K562 (cell line): ENCODE data around the gene SPATA16. TPM values are rescaled to one million over a fixed set of nuclear protein-coding genes. Genes with fewer than 3 reads are reported as not detected.

ENCODE experiments used
- CBFA2T2 ChIP-seq: fragments of 450-650 bp; conservative IDR thresholded peaks from 2 replicates; pipeline ENCODE4 v1.6.1; 2017; ENCODE audit warnings: mild to moderate bottlenecking
- CBFB ChIP-seq: sonication (generic); formaldehyde crosslinking; IDR thresholded peaks from 2 replicates; pipeline ENCODE4 v1.4.0; 2020; ENCODE audit warnings: mild to moderate bottlenecking, missing genetic modification reagents
- CEBPZ ChIP-seq: fragments of 150-350 bp; IDR thresholded peaks from 2 replicates; pipeline ENCODE4 v1.6.1; 2014; ENCODE audit warnings: low read depth, mild to moderate bottlenecking, low read length, borderline replicate concordance
- CHD4 ChIP-seq: fragments of 200-600 bp; sonication (generic); IDR thresholded peaks from 3 replicates; pipeline ENCODE4 v1.6.1; 2012; ENCODE audit warnings: low read depth, mild to moderate bottlenecking, mixed read lengths, low read length, inconsistent platforms; ENCODE audit not compliant: insufficient read depth, insufficient replicate concordance, poor library complexity, severe bottlenecking
- DMBX1 ChIP-seq: fragments of 250-450 bp; sonication (Bioruptor Pico); IDR thresholded peaks from 2 replicates; pipeline ENCODE4 v1.8.0; 2022; ENCODE audit warnings: inconsistent platforms, mild to moderate bottlenecking, moderate library complexity, borderline replicate concordance
- GABPA ChIP-seq: fragments of 200-800 bp; sonication (Bioruptor generic); conservative IDR thresholded peaks from 2 replicates; pipeline ENCODE4 v1.6.1; 2016; ENCODE audit warnings: low read depth, missing genetic modification characterization, missing compliant biosample characterization
- GMEB1 ChIP-seq: fragments of 250-450 bp; sonication (Bioruptor Pico); IDR thresholded peaks from 2 replicates; pipeline ENCODE4 v1.4.0; 2020; ENCODE audit warnings: mild to moderate bottlenecking
- GTF2E2 ChIP-seq: fragments of 200-800 bp; sonication (Bioruptor generic); IDR thresholded peaks from 2 replicates; pipeline ENCODE4 v1.6.1; 2016; ENCODE audit warnings: missing genetic modification characterization, missing compliant biosample characterization
- JUND ChIP-seq, 2 experiments: IDR thresholded peaks; 2 replicates in 1 of 2; 3 replicates in 1 of 2; pipeline ENCODE4 v1.6.1; 2011; ENCODE audit warnings: borderline replicate concordance in 2 of 2, low read depth in 2 of 2, low read length in 2 of 2, improper control_type of control experiment in 1 of 2, missing biosample characterization in 1 of 2, missing genetic modification characterization in 1 of 2, missing genetic modification reagents in 1 of 2
- MAFF ChIP-seq: IDR thresholded peaks from 2 replicates; pipeline ENCODE4 v1.6.1; 2012; ENCODE audit warnings: low read length, improper control_type of control experiment
- MAFK ChIP-seq: IDR thresholded peaks from 2 replicates; pipeline ENCODE4 v1.6.1; 2011; ENCODE audit warnings: low read length, improper control_type of control experiment
- MBD1 ChIP-seq: fragments of 250-450 bp; sonication (Bioruptor Pico); IDR thresholded peaks from 2 replicates; pipeline ENCODE4 v1.8.0; 2022; ENCODE audit warnings: inconsistent platforms
- NBN ChIP-seq: fragments of 450-650 bp; IDR thresholded peaks from 2 replicates; pipeline ENCODE4 v1.6.1; 2016; ENCODE audit warnings: low read depth, mild to moderate bottlenecking
- NR2C1 ChIP-seq, 2 experiments: fragments of 450-650 bp; IDR thresholded peaks; 2 replicates each; pipeline ENCODE4 v1.6.1; 2017; ENCODE audit warnings: mild to moderate bottlenecking in 2 of 2, antibody characterized with exemption in 1 of 2, inconsistent platforms in 1 of 2, missing compliant biosample characterization in 1 of 2, missing genetic modification characterization in 1 of 2
- NR2C2 ChIP-seq, 2 experiments: fragments of 200-800 bp in 1 of 2; sonication (Bioruptor generic) in 1 of 2; sonication (generic) in 1 of 2; formaldehyde crosslinking in 1 of 2; IDR thresholded peaks; 2 replicates each; pipeline versions ENCODE4 v1.6.1 to v1.8.0; 2016 to 2022; ENCODE audit warnings: mild to moderate bottlenecking in 1 of 2, missing compliant biosample characterization in 1 of 2, missing genetic modification characterization in 1 of 2, missing genetic modification reagents in 1 of 2
- PHF21A ChIP-seq: fragments of 450-650 bp; IDR thresholded peaks from 2 replicates; pipeline ENCODE4 v1.6.1; 2017; ENCODE audit warnings: low read depth, borderline replicate concordance
- POLR2G ChIP-seq: fragments of 200-400 bp; formaldehyde crosslinking; IDR thresholded peaks from 2 replicates; pipeline ENCODE4 v1.6.1; 2017; ENCODE audit warnings: low read depth, mild to moderate bottlenecking, antibody characterized with exemption, low read length, moderate library complexity
- ZNF324 ChIP-seq: fragments of 250-450 bp; sonication (Bioruptor Pico); IDR thresholded peaks from 2 replicates; pipeline ENCODE4 v1.4.0; 2020; ENCODE audit warnings: mild to moderate bottlenecking
- ZNF695 ChIP-seq: fragments of 450-650 bp; formaldehyde crosslinking; IDR thresholded peaks from 2 replicates; pipeline ENCODE4 v1.4.0; 2020; ENCODE audit warnings: mild to moderate bottlenecking, moderate library complexity
- ZNF780A ChIP-seq: fragments of 250-450 bp; sonication (Bioruptor Pico); IDR thresholded peaks from 2 replicates; pipeline ENCODE4 v1.5.0; 2021; ENCODE audit warnings: mild to moderate bottlenecking
- ZSCAN32 ChIP-seq: fragments of 450-650 bp; formaldehyde crosslinking; IDR thresholded peaks from 2 replicates; pipeline ENCODE4 v1.4.0; 2020; ENCODE audit warnings: mild to moderate bottlenecking, moderate library complexity
- polyA plus RNA-seq, 8 experiments: library from polyadenylated mRNA; depleted of rRNA in 4 of 8; stranded (reverse) in 5 of 8; unstranded in 3 of 8; fragments of >200 nt; fragmentation: Nextera tagmentation in 2 of 8; fragmentation: Illumina TruSeq in 1 of 8; extraction: Ambion mirVana in 2 of 8; extraction: Trizol in 1 of 8; gene quantifications; 2 replicates each; pipeline versions ENCODE4 v1.2.1 to v1.2.3, GENCODE V29; 2011 to 2014; ENCODE audit warnings: inconsistent platforms in 1 of 8, missing spikeins in 1 of 8
- total RNA-seq, 7 experiments: library from RNA; depleted of rRNA in 6 of 7; stranded (reverse); fragments of >200 nt in 6 of 7; fragmentation: Illumina TruSeq in 2 of 7; extraction: Trizol in 2 of 7; gene quantifications; 2 replicates each; pipeline versions ENCODE4 v1.2.1 to v1.2.3, GENCODE V29; 2011 to 2021; ENCODE audit warnings: low replicate concordance in 1 of 7

SPATA16 gene
- total and polyA plus RNA-seq, 9 of the 15 experiments (the other 6 are each of a cell fraction or from before 2014, with no cell fraction given): not detected

GRCh38 chr3:172846103-172846561 lies 294.9 kb downstream of the SPATA16 start (continued):
- TF ChIP-seq GTF2E2 (tag) (no peak), ZSCAN32 (CRISPR knock-in tag) (no peak), ZNF324 (CRISPR knock-in tag) (no peak), MAFK (no peak), MBD1 (CRISPR knock-in tag) (no peak), PHF21A (no peak), CEBPZ (no peak), CHD4 (no peak), NR2C2 (CRISPR knock-in tag; IDR thresholded peaks at IDR 0.05) (0 out of 2 replicates have a peak, but pooled peaks have one; percentile 46), NR2C2 (tag; IDR thresholded peaks at IDR 0.05) (peak; percentile 85), NR2C1 (IDR thresholded peaks at IDR 0.05) (peak; percentile 88), NR2C1 (tag; IDR thresholded peaks at IDR 0.05) (peak; percentile 93), DMBX1 (CRISPR knock-in tag) (peak; percentile 46; the same call in 1 of the 2 replicates), GMEB1 (no peak), GABPA (tag) (0 out of 2 replicates have a peak, but pooled peaks have one; percentile 29), POLR2G (no peak), CBFB (no peak), CBFA2T2 (no peak), MAFF (no peak), NBN (no peak), ZNF780A (CRISPR knock-in tag) (no peak), ZNF695 (CRISPR knock-in tag) (no peak), JUND (IDR thresholded peaks at IDR 0.05; ENCODE audit: borderline replicate concordance, low read depth, low read length) (no peak), JUND (tag; IDR thresholded peaks at IDR 0.05; ENCODE audit: borderline replicate concordance, low read depth, low read length) (0 out of 3 replicates have a peak, but pooled peaks have one; percentile 18)
